ENCODE data around the gene FANCC.
"Not testable (repeated sequence)": the region's sequence is repeated elsewhere in the genome, so short reads cannot be mapped to it uniquely, and the experiment has no call there.

FANCC gene

DNA sequence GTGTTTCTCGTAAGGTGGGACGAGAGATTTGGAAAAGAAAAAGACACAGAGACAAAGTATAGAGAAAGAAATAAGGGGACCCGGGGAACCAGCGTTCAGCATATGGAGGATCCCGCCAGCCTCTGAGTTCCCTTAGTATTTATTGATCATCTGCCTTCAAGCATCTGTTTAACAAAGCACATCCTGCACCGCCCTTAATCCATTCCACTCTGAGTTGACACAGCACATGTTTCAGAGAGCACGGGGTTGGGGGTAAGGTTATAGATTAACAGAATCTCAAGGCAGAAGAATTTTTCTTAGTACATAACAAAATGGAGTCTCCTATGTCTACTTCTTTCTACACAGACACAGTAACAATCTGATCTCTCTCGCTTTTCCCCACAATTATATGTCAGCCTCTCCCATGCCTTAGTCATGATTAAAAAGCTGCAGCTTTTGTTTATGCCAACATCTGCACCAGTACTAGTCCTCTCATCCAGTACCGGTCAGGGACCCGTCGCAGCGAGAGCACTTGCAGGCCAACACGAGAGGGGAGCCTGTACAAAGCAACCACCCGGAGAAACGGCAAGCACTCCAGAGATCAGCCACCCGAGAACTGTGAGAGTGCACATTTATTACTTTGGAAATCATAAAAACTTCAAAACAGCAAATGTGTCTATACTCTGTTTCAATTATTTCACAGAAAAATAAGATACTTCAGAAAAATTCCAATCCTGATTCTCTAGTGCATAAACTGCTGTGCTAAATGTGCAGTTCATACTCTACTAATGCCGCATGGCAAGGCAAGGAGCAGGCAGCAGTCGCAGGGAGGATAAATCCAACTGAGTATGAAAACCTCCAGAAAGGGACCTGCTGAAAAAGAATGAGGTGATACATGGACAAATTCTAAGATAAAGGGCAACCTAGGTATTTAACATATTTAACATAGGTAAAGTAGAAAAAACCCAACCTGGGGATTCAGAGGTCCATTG, 47.4 kb downstream of the FANCC start:
- not testable (repeated sequence) for H3K9me3 ChIP-seq (ENCODE audit: low read length); H3K4me1 ChIP-seq (ENCODE audit: insufficient read depth, low read length); H3K36me3 ChIP-seq (ENCODE audit: insufficient read depth, low read length); H3K4me3 ChIP-seq (ENCODE audit: low read length); H2AFZ ChIP-seq (ENCODE audit: low read depth, low read length); H3K27me3 ChIP-seq (ENCODE audit: insufficient read depth, low read length)

- H2AFZ ChIP-seq (ENCODE audit: low read depth, low read length): no peak overlapping the region
- no peaks in the 10 kb centered on the region for H3K36me3 ChIP-seq (ENCODE audit: insufficient read depth, low read length)
- no peaks in the 10 kb centered on the region for H3K27me3 ChIP-seq (ENCODE audit: insufficient read depth, low read length)
- H3K9me3 ChIP-seq (ENCODE audit: low read length): no peaks in the 10 kb centered on the region
- H3K4me3 ChIP-seq (ENCODE audit: low read length): no peak overlapping the region
- peaks cover 3% of the 10 kb centered on the region for H3K4me1 ChIP-seq (ENCODE audit: insufficient read depth, low read length)
These were observed 48.8 kb downstream of the FANCC start for GRCh38 chr9:95268681-95269080.

DNA sequence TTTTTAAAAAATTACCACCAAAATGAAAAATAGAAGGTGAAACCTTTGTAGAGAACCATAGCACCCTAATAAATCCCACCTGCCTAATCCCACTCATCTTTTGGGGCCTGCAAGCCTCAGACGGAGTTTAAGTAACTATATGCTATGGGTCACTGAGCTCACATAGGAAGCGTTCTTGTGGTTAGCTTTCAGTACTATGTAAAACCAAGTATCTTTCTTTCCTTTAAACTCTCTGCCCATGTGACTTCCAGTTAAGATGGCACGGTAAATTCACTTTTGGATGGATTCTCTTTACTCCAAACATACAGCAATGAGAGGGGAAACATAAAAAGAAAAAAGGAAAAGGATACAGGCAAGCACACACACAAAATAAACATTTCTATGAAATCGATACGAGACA, 50.9 kb downstream of the FANCC start:
- no peak overlapping the region for H3K4me3 ChIP-seq (ENCODE audit: low read length)
- no peaks in the 10 kb centered on the region for H3K27me3 ChIP-seq (ENCODE audit: insufficient read depth, low read length)
- no peak overlapping the region for H2AFZ ChIP-seq (ENCODE audit: low read depth, low read length)
- H3K9me3 ChIP-seq (ENCODE audit: low read length): no peaks in the 10 kb centered on the region
- peaks cover 3% of the 10 kb centered on the region for H3K4me1 ChIP-seq (ENCODE audit: insufficient read depth, low read length)
- H3K36me3 ChIP-seq (ENCODE audit: insufficient read depth, low read length): no peaks in the 10 kb centered on the region

GRCh38 chr9:95265960-95266359, 51.5 kb downstream of the FANCC start:
- no peak overlapping the region for H3K4me3 ChIP-seq (ENCODE audit: low read length)
- no peaks in the 10 kb centered on the region for H3K27me3 ChIP-seq (ENCODE audit: insufficient read depth, low read length)
- H2AFZ ChIP-seq (ENCODE audit: low read depth, low read length): no peak overlapping the region
- H3K36me3 ChIP-seq (ENCODE audit: insufficient read depth, low read length): no peaks in the 10 kb centered on the region
- peaks cover 3% of the 10 kb centered on the region for H3K4me1 ChIP-seq (ENCODE audit: insufficient read depth, low read length)
- H3K9me3 ChIP-seq (ENCODE audit: low read length): no peaks in the 10 kb centered on the region

DNA sequence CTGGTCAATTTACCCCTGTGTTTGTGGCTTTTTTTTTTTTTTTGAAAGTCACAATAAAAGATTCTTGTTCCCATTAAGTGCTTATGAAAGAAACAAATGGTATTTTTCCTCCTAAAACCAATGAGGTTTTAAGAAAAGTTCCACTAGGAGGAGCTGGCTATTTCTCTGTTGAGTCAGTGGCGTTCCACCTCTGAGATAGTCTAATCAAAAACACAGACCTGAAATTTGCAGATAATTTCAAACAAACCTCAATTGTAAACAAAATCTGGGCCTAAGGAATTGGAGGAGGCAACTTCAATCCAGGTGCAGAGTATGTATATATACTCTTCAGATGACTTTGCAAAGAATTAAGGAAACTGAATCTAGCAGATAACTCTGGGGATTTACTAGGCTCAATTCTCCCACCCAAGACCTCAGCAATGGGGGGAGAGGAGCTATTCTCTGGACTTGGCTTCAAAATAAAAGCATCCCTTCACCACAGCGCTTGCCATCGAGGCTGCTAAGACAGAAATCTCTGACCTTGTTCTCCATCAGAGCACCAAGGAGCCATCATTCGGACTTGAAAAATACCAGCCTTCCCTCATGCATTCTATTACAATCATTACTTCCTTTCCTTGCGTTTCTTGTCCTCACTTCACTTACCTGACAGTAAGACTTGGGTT, 52.4 kb downstream of the FANCC start:
- no peaks in the 10 kb centered on the region for H3K27me3 ChIP-seq (ENCODE audit: insufficient read depth, low read length)
- H2AFZ ChIP-seq (ENCODE audit: low read depth, low read length): no peak overlapping the region
- no peaks in the 10 kb centered on the region for H3K36me3 ChIP-seq (ENCODE audit: insufficient read depth, low read length)
- no peaks in the 10 kb centered on the region for H3K9me3 ChIP-seq (ENCODE audit: low read length)
- peaks cover 3% of the 10 kb centered on the region for H3K4me1 ChIP-seq (ENCODE audit: insufficient read depth, low read length)
- no peak overlapping the region for H3K4me3 ChIP-seq (ENCODE audit: low read length)

DNA sequence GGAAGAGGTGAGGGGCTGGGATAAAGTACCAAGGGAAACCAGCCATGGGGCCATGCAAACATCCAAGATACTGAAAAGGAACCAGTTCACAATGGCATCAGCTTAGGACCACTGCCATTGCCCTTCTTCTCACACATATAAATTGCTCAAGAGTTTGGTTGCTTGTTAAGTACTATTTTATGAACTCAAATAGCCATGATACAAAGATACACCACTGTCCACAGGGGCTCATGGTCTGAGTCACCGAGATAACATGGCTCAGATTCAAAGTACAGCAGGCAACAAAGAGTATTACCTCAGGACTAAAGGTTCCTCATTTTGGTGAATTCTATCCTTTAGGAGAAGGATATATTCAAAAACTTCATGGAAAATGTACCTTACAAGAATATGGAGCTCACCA, 55.6 kb downstream of the FANCC start:
- Histone ChIP-seq H3K9me3 (ENCODE audit: low read length) (no peaks in the 10 kb centered on the region), H3K36me3 (ENCODE audit: insufficient read depth, low read length) (no peaks in the 10 kb centered on the region), H2AFZ (ENCODE audit: low read depth, low read length) (no peak overlapping the region), H3K4me3 (ENCODE audit: low read length) (no peak overlapping the region), H3K27me3 (ENCODE audit: insufficient read depth, low read length) (no peaks in the 10 kb centered on the region), H3K4me1 (ENCODE audit: insufficient read depth, low read length) (peaks cover 3% of the 10 kb centered on the region)

DNA sequence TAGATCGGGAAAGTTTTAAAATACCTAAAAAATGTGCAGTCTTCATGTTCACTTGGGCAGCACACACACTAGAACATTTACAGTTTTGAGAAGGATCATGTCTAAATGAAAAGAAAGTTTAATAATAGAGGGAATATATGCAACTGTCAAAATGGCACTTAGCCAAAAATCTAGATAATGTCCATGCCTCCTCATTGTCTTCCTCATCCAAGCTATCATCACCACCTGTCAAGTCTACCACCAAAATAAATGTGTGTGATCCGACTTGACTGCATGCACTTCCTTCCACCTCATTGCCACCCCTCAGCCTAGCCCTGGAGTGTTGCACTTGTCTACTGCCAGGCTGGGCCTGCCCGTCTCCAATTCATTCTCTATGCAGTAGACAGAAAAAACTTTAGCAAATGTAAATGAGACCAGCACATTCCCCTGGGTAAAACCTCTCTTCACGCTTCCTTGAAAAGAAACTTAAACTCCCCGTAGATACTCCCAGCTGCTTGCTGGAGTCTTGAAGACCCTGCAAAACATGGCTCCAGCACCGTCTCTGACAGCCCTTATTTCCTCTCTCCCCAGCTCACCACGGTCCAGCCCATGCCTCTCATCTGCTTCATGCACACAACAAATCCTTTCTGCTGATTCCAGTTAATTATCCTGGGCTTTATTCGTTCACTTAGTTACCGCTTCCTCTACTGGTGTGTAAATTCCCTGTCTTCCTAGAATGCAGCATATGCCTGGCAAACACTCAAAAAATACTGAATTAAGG, 66.9 kb downstream of the FANCC start:
- Histone ChIP-seq H3K9me3 (ENCODE audit: low read length) (no peaks in the 10 kb centered on the region), H3K4me1 (ENCODE audit: insufficient read depth, low read length) (peaks cover 15% of the 10 kb centered on the region), H3K36me3 (ENCODE audit: insufficient read depth, low read length) (peaks cover 10% of the 10 kb centered on the region), H3K4me3 (ENCODE audit: low read length) (no peak overlapping the region), H2AFZ (ENCODE audit: low read depth, low read length) (no peak overlapping the region), H3K27me3 (ENCODE audit: insufficient read depth, low read length) (no peaks in the 10 kb centered on the region)

DNA sequence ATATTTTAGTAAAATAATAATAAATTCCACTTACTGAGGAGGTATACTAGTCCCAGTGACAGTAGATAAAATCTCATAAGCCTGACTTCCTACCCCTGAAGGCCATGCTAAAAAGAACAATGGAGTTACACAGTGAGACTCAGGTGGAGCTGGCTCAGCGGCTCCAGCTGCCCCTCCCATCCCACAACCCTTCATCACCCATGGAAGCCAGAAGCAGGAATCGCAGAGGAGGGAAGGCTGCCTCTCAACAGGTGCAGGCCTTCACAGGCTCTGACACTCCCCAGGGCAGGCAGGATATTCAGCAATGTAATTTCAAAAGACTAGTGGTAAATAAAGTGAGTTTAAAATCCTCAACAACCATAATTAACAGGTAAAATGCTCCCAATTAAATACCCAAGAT, 67.5 kb downstream of the FANCC start:
- Histone ChIP-seq H3K27me3 (ENCODE audit: insufficient read depth, low read length) (no peaks in the 10 kb centered on the region), H2AFZ (ENCODE audit: low read depth, low read length) (no peak overlapping the region), H3K36me3 (ENCODE audit: insufficient read depth, low read length) (peaks cover 10% of the 10 kb centered on the region), H3K4me3 (ENCODE audit: low read length) (no peak overlapping the region), H3K4me1 (ENCODE audit: insufficient read depth, low read length) (peaks cover 15% of the 10 kb centered on the region), H3K9me3 (ENCODE audit: low read length) (no peaks in the 10 kb centered on the region)

DNA sequence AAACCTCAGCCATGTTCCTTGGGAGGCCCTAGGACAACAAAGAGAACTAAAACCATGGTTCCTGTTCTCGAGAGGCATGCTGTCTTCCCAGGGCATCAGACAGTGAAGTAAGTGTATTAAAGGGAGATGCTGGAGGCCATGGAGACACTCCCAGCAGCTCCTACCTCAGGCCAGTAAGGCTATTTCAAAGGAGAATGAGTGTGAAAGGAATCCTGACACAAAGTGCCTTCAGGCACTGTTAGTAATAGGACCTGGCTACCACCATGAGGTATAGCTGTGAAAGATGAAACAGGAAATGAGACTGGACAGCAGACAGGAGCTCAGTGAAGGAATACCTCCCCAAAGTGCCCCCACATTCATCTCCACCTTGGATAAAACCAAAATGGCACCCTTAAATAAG, 71.0 kb downstream of the FANCC start:
- Histone ChIP-seq H3K36me3 (ENCODE audit: insufficient read depth, low read length) (peaks cover 12% of the 10 kb centered on the region), H3K9me3 (ENCODE audit: low read length) (no peaks in the 10 kb centered on the region), H3K4me3 (ENCODE audit: low read length) (no peak overlapping the region), H3K27me3 (ENCODE audit: insufficient read depth, low read length) (no peaks in the 10 kb centered on the region), H2AFZ (ENCODE audit: low read depth, low read length) (no peak overlapping the region), H3K4me1 (ENCODE audit: insufficient read depth, low read length) (peaks cover 15% of the 10 kb centered on the region)

GRCh38 chr9:95242613-95243012, 74.9 kb downstream of the FANCC start:
- no peak overlapping the region for H3K4me3 ChIP-seq (ENCODE audit: low read length)
- H3K36me3 ChIP-seq (ENCODE audit: insufficient read depth, low read length): peaks cover 20% of the 10 kb centered on the region
- peaks cover 3% of the 10 kb centered on the region for H3K9me3 ChIP-seq (ENCODE audit: low read length)
- no peaks in the 10 kb centered on the region for H3K4me1 ChIP-seq (ENCODE audit: insufficient read depth, low read length)
- no peak overlapping the region for H2AFZ ChIP-seq (ENCODE audit: low read depth, low read length)
- no peaks in the 10 kb centered on the region for H3K27me3 ChIP-seq (ENCODE audit: insufficient read depth, low read length)

- Histone ChIP-seq H3K4me3 (ENCODE audit: low read length) (no peak overlapping the region), H3K27me3 (ENCODE audit: insufficient read depth, low read length) (no peaks in the 10 kb centered on the region), H3K9me3 (ENCODE audit: low read length) (peaks cover 3% of the 10 kb centered on the region), H3K4me1 (ENCODE audit: insufficient read depth, low read length) (no peaks in the 10 kb centered on the region), H3K36me3 (ENCODE audit: insufficient read depth, low read length) (peaks cover 13% of the 10 kb centered on the region), H2AFZ (ENCODE audit: low read depth, low read length) (no peak overlapping the region)
These were observed 78.4 kb downstream of the FANCC start for GRCh38 chr9:95239071-95239470.

- peaks cover 11% of the 10 kb centered on the region for H3K36me3 ChIP-seq (ENCODE audit: insufficient read depth, low read length)
- no peak overlapping the region for H3K4me3 ChIP-seq (ENCODE audit: low read length)
- H3K27me3 ChIP-seq (ENCODE audit: insufficient read depth, low read length): no peaks in the 10 kb centered on the region
- no peak overlapping the region for H2AFZ ChIP-seq (ENCODE audit: low read depth, low read length)
- H3K9me3 ChIP-seq (ENCODE audit: low read length): peaks cover 5% of the 10 kb centered on the region
- H3K4me1 ChIP-seq (ENCODE audit: insufficient read depth, low read length): no peaks in the 10 kb centered on the region
These were observed 80.2 kb downstream of the FANCC start for GRCh38 chr9:95237336-95237735.

- H2AFZ ChIP-seq (ENCODE audit: low read depth, low read length): no peak overlapping the region
- peaks cover 10% of the 10 kb centered on the region for H3K4me1 ChIP-seq (ENCODE audit: insufficient read depth, low read length)
- no peaks in the 10 kb centered on the region for H3K27me3 ChIP-seq (ENCODE audit: insufficient read depth, low read length)
- H3K36me3 ChIP-seq (ENCODE audit: insufficient read depth, low read length): peaks cover 1% of the 10 kb centered on the region
- no peak overlapping the region for H3K4me3 ChIP-seq (ENCODE audit: low read length)
- peaks cover 12% of the 10 kb centered on the region for H3K9me3 ChIP-seq (ENCODE audit: low read length)
These were observed 87.5 kb downstream of the FANCC start for GRCh38 chr9:95230046-95230445.
